NCI-H1930 (cell line): ENCODE results near the gene PLIN5.

Source experiments
- DNase-seq, 2 experiments: peaks; one replicate each; lab custom pipeline; 2025; lab: John Stamatoyannopoulos, UW

The PLIN5 gene

DNA sequence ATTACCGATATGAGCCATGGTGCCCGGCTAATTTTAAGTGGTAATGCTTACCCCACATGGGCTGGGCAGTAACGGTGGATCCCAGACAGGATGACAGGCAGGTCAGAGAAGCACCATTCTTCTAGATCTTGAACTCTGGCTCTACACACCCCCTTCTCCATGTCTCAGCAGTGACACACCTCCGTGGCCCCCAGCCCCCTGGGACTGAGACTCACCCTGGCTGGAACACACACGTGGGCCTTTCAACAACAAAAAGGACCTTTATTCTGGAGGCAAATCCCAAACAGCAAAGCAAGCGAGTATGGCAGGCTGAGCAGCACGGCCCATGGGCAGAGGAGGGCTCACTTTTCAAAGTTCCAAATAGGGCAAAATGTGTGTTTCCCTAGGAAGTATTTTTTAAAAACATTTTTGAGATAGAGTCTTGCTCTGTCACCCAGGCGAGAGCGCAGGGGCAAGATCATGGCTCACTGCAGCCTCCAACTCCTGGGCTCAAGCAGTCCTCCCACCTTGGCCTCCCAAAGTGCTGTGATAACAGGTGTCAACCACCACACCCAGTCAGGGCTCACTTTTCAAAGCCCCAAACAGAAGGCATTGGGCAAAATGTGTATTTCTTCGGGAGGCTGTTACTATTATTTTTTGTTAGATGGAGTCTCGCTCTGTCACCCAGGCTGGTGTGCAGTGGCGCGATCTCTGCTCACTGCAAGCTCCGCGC lies 12.6 kb downstream of the PLIN5 start:
- DNase-seq = no peak

- DNase-seq = no peak
These were observed 13.2 kb downstream of the PLIN5 start for GRCh38 chr19:4521888-4522242.

GRCh38 chr19:4521170-4521887 lies 13.7 kb downstream of the PLIN5 start:
- DNase-seq = no peak

DNA sequence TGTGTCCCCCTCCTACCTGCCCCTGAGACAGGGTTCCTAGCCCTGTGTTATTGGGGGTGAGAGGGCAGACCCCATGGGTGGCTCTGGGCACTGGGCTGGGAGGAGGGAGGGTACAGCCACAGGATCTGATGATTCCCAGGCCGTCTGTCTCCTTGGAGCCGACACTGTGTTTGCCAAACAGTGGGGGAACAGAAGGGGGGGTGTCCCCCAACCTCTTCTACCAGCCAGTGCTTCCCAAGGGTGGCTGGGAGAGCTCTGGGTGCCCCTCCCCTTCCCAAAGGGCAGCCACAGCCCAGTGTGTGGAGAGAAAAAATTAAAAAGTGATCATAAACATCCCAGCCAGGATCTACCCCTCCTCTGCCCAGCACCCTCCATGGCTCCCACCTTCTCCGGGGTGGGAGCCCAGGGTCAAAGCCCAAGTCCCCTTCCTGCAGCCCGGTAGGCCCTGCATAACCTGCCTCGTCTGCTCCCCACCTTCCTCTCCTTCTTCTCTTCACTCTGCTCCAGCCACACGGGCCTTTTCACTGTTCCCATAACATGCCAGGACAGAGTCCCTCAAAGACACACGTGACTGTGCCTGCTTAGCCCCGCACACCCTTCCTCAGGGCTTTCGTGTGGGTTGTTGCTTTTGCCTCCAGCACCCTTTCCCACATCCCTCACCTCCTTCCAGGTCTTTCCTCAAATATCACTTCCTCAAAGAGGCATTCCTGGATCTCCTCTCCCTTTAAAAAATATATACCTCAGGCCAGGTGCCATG lies 15.3 kb downstream of the PLIN5 start:
- no peak for DNase-seq

DNA sequence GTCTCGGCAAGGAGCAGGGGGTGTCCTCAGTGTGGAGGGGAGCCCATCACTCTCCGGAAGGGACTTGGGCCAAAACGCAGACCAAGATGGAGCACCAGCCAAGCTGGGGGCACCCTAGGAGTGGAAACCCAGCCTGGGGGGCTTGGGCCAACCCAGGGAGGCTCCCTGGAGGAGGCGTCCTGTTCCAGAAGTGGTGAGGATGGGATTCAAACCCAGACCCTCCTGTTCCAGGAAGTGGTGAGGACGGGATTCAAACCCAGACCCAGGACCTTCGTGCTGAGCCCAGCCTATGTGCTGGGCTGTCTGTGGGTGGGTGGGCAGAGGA lies 15.9 kb downstream of the PLIN5 start:
- DNase-seq = no peak

- DNase-seq = no peak
These were observed 16.5 kb downstream of the PLIN5 start, which contains the start of gene PLIN4 for GRCh38 chr19:4518345-4519171. TSS of gene PLIN4 (minus strand) at chr19:4518486. CDS start at chr19:4518272, 214 bp downstream.

DNA sequence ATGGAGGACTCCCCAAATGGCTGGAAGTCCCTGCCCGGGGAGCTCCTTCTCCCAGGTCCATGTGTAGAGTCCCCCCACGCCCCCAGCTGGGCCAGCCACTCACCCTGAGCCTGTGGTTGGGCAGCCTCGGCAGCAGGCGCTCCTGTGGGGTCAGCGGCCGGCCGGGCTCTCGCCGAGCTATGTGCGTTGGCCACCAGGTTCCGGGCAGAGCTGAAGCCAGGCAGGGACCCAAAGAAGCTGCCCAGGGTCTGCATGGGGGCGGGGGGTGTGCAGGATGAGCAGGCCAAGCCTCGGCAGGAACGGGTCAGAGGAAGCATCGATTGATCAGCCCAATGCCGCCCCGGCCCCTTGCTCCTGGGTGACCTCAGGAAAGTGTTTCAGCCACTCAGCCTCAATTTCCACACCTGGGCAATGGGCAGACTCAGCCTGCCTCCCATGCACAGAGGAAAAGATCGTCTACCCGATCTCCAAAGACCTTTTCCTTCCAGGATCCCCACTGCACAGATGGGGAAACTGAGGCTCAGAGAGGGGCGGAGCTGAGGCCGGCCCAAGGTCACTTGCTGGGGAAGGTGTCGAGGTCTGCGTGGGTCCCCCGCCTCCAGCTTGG lies 17.5 kb downstream of the PLIN5 start:
- no peak for DNase-seq

GRCh38 chr19:4516939-4517300 lies 18.1 kb downstream of the PLIN5 start:
- DNase-seq = no peak

DNA sequence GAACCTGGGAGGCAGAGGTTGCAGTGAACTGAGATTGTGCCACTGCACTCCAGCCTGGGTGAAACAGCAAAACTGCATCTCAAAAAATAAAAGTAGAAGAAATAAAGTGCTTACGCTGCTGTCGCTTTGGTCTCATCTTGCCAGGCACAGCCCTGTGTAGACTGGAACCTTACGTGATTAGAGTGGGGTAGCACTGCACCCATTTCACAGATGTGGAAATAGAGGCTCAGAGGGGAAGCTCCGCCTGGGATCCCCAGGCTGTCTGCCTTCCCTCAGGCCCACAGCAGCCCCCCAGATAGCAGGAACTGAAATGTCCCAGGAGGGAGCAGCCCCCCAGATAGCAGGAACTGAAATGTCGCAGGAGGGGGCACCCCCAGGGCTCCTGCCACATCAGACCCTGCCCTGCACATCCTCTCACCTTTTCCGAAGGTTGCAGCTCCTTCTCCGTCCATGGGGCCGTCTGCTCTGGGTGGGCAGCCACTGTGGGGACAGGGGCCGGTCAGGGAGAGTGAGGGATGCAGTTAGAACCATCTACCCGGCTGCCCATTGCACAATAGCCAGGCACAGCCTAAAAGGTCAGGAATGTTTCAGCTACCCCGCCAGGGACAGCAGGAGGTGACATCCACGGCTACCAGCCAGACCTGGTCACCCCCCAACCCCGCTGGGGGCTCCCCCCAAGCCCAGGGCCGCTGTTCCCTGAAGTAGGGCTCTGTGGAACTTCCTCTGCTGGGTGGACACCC lies 18.7 kb downstream of the PLIN5 start:
- DNase-seq = no peak

DNA sequence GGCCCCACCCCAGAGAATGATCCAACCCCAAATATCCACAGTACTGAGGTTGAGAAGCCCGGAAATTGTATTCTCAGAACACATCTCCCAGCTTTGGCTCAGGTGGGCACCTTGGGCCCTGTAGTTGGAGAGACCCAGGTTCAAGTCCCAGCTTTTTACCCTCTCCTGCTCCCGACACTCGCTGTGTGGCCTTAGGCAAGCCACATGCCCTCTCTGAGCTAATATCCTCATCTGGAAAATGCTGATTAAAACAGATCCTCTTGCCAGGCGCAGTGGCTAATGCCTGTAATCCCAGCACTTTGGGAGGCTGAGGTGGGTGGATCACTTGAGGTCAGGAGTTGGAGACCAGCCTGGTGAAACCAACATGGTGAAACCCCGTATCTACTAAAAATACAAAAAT lies 19.3 kb downstream of the PLIN5 start:
- no peak for DNase-seq

GRCh38 chr19:4513248-4513647 lies 21.8 kb downstream of the PLIN5 start:
- DNase-seq = no peak

- no peak for DNase-seq
These were observed 23.0 kb downstream of the PLIN5 start for GRCh38 chr19:4512070-4512469.

DNA sequence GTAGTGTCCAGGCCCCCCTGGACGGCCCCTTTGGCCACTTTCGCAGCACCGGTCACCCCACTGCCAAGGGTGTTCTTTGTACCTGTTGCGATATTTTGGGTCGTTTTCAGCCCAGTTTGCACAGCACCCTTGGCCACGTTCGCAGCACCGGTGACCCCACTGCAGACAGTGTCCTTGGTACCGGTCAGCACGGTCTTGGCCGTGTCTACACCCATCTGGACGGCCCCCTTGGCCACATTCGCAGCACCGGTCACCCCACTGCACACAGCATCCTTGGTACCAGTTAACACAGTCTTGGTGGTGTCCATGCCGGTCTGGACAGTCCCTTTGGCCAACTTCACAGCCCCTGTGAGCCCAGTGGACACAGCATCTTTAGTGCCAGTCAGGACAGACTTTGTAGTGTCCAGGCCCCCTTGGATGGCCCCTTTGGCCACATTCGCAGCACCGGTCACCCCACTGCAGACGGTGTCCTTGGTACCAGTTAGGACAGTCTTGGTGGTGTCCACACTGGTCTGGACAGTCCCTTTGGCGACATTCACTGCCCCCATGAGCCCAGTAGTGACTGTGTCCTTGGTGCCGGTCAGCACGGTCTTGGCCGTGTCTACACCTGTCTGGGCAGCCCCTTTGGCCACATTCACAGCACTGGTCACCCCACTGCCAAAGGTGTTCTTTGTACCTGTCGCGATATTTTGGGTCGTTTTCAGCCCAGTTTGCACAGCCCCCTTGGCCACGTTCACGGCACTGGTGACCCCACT lies 23.5 kb downstream of the PLIN5 start:
- DNase-seq = no peak

DNA sequence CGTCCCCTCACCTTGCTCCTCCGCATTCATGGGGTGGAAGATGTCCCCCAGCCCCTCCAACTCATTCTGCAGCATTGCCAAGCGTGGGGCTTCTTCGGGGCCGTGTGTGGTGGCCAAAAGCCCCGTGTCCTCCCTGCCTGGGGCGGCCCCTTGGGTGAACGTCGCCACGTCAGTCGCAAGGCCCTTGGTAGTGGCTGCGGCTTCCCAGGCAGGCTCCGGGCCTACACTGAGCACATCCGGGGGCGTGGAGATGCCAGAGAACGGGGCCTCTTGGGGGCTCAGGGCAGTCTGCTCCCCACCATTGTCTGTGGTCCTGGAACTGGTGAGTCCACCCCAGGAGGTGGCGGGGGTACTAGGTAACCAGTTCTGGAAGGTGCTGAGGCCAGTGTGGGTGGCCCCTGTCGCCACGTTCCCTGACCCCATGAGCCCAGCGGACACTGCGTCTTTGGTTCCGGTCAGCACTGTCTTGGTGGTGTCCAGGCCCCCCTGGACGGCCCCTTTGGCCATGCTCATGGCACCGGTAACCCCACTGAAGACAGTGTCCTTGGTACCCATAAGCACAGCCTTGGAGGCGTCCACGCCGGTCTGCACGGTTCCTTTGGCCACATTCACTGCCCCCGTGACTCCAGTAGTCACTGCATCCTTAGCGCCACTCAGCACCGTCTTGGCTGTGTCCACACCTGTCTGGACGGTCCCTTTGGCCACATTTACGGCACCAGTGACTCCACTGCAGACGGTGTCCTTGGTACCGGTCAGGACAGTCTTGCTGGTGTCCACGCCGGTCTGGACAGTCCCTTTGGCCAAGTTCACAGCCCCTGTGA lies 24.4 kb downstream of the PLIN5 start:
- DNase-seq = no peak

- DNase-seq = no peak
These were observed 26.3 kb downstream of the PLIN5 start for GRCh38 chr19:4508698-4509097.

- no peak for DNase-seq
These were observed 27.2 kb downstream of the PLIN5 start for GRCh38 chr19:4507804-4508203.

GRCh38 chr19:4507150-4507452 lies 27.9 kb downstream of the PLIN5 start:
- no peak for DNase-seq

DNA sequence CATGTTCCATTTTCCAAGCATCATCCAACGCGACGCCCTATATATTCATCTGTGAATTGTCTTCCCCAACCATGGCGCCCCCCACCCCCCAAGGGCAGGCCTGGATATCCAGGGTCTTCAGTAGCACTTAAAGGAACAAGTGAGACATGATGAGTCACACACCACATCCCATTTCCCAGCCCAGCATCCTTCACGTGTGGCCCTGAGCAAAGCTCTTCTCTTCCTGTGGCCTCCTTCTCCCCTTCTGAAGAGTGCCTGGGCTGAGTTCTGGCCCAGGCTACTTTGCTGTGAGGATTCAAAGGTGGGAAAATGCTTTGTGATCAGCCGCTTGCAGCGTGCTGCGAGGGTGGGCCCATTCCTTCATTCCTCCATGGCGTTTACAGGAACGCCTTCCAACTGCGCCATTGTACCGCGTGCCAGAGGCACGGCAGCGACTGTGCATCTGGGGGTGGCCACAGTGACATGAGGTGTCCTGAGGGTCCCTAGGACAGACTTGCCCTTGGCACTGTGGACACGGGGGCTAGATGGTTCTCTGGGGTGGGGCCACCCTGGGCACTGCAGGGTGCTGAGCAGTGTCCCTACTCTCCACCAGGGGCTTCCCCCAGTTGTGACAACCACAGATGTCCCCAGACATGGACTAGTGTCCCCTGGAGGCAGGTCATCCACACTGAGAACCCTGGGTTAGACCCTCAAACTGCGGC lies 28.4 kb downstream of the PLIN5 start:
- no peak for DNase-seq
